ENCODE measurements around the gene NTF3. TPM values are rescaled to one million over a fixed set of nuclear protein-coding genes. Genes with fewer than 3 reads are reported as not detected.
A peak's percentile ranks its signal among the peaks of the same experiment; 100 is the strongest.

Gene NTF3
- total and polyA plus RNA-seq, 2 donors (not counting 1 experiment from before 2014, with no cell fraction given), result 5.9 to 12.5 TPM

- TF ChIP-seq EZH2 (IDR thresholded peaks at IDR 0.05; ENCODE audit: low read length, missing control alignments), result no peak
- no peak for TF ChIP-seq CTCF (conservative IDR thresholded peaks at IDR 0.05 in 1 of 2, IDR thresholded peaks at IDR 0.05 in 1 of 2; ENCODE audit: low read depth in 1 of 2, low read length in 2 of 2)
- no peaks in the 10 kb centered on the region for H3K79me2 ChIP-seq (ENCODE audit: control insufficient read depth, insufficient read depth, low read length)
- DNase-seq (ENCODE audit: low read depth in 2 of 2), result no peak
- H3K9me3 ChIP-seq (ENCODE audit: control insufficient read depth, insufficient read depth, low read depth, low read length), result no peaks in the 10 kb centered on the region
- no peak overlapping the region for H3K27ac ChIP-seq (ENCODE audit: insufficient read depth, low read length)
- no peaks in the 10 kb centered on the region for H4K20me1 ChIP-seq (ENCODE audit: control insufficient read depth, extremely low read depth, insufficient read depth, low read length)
- H3K36me3 ChIP-seq (ENCODE audit: control insufficient read depth, insufficient read depth, low read length), result no peaks in the 10 kb centered on the region
- no peak overlapping the region for H3K9ac ChIP-seq (ENCODE audit: insufficient read depth, low read length)
- no peak overlapping the region for H3K4me2 ChIP-seq (ENCODE audit: extremely low read depth, insufficient read depth, low read length)
- no peak overlapping the region for H2AFZ ChIP-seq (ENCODE audit: low read length)
- H3K4me1 ChIP-seq (ENCODE audit: control insufficient read depth, extremely low read depth, insufficient read depth, low read length), result peaks cover 3% of the 10 kb centered on the region
- H3K4me3 ChIP-seq (replicated peaks in 1 of 4; ENCODE audit: control extremely low read depth in 1 of 4, insufficient read depth in 1 of 4, low read depth in 3 of 4, low read length in 4 of 4), result no peak overlapping the region
- H3K27me3 ChIP-seq (ENCODE audit: control insufficient read depth, insufficient read depth, low read length), result no peaks in the 10 kb centered on the region
These were observed 78.4 kb downstream of the NTF3 start for GRCh38 chr12:5510251-5510805.

- H3K4me2 ChIP-seq (ENCODE audit: extremely low read depth, insufficient read depth, low read length), result peak overlapping the region; percentile 23
- no peaks in the 10 kb centered on the region for H3K79me2 ChIP-seq (ENCODE audit: control insufficient read depth, insufficient read depth, low read length)
- H3K9me3 ChIP-seq (ENCODE audit: control insufficient read depth, insufficient read depth, low read depth, low read length), result no peaks in the 10 kb centered on the region
- H3K27me3 ChIP-seq (ENCODE audit: control insufficient read depth, insufficient read depth, low read length), result no peaks in the 10 kb centered on the region
- no peaks in the 10 kb centered on the region for H3K36me3 ChIP-seq (ENCODE audit: control insufficient read depth, insufficient read depth, low read length)
- H4K20me1 ChIP-seq (ENCODE audit: control insufficient read depth, extremely low read depth, insufficient read depth, low read length), result no peaks in the 10 kb centered on the region
- TF ChIP-seq CTCF (conservative IDR thresholded peaks at IDR 0.05 in 1 of 2, IDR thresholded peaks at IDR 0.05 in 1 of 2; ENCODE audit: low read depth in 1 of 2, low read length in 2 of 2) (no peak), EZH2 (IDR thresholded peaks at IDR 0.05; ENCODE audit: low read length, missing control alignments) (no peak)
- H3K4me1 ChIP-seq (ENCODE audit: control insufficient read depth, extremely low read depth, insufficient read depth, low read length), result peaks cover 3% of the 10 kb centered on the region
- H3K4me3 ChIP-seq (replicated peaks in 1 of 4; ENCODE audit: control extremely low read depth in 1 of 4, insufficient read depth in 1 of 4, low read depth in 3 of 4, low read length in 4 of 4), result no peak overlapping the region
- no peak overlapping the region for H3K27ac ChIP-seq (ENCODE audit: insufficient read depth, low read length)
- DNase-seq (ENCODE audit: low read depth in 2 of 2), result no peak
- no peak overlapping the region for H2AFZ ChIP-seq (ENCODE audit: low read length)
- no peak overlapping the region for H3K9ac ChIP-seq (ENCODE audit: insufficient read depth, low read length)
These were observed 79.3 kb downstream of the NTF3 start for GRCh38 chr12:5511256-5511643.

- no peaks in the 10 kb centered on the region for H3K9me3 ChIP-seq (ENCODE audit: control insufficient read depth, insufficient read depth, low read depth, low read length)
- no peak overlapping the region for H2AFZ ChIP-seq (ENCODE audit: low read length)
- peak; percentile 12 to 41 for DNase-seq (ENCODE audit: low read depth in 2 of 2)
- no peaks in the 10 kb centered on the region for H3K36me3 ChIP-seq (ENCODE audit: control insufficient read depth, insufficient read depth, low read length)
- no peak overlapping the region for H3K27ac ChIP-seq (ENCODE audit: insufficient read depth, low read length)
- H3K27me3 ChIP-seq (ENCODE audit: control insufficient read depth, insufficient read depth, low read length), result no peaks in the 10 kb centered on the region
- no peaks in the 10 kb centered on the region for H3K4me1 ChIP-seq (ENCODE audit: control insufficient read depth, extremely low read depth, insufficient read depth, low read length)
- TF ChIP-seq CTCF (conservative IDR thresholded peaks at IDR 0.05 in 1 of 2, IDR thresholded peaks at IDR 0.05 in 1 of 2; ENCODE audit: low read depth in 1 of 2, low read length in 2 of 2) (peak; percentile 45 to 60), EZH2 (IDR thresholded peaks at IDR 0.05; ENCODE audit: low read length, missing control alignments) (no peak)
- peak overlapping the region; percentile 23 for H3K4me2 ChIP-seq (ENCODE audit: extremely low read depth, insufficient read depth, low read length)
- no peaks in the 10 kb centered on the region for H4K20me1 ChIP-seq (ENCODE audit: control insufficient read depth, extremely low read depth, insufficient read depth, low read length)
- no peak overlapping the region for H3K4me3 ChIP-seq (replicated peaks in 1 of 4; ENCODE audit: control extremely low read depth in 1 of 4, insufficient read depth in 1 of 4, low read depth in 3 of 4, low read length in 4 of 4)
- H3K79me2 ChIP-seq (ENCODE audit: control insufficient read depth, insufficient read depth, low read length), result no peaks in the 10 kb centered on the region
- no peak overlapping the region for H3K9ac ChIP-seq (ENCODE audit: insufficient read depth, low read length)
These were observed 80.0 kb downstream of the NTF3 start for GRCh38 chr12:5511644-5512600.
